ENCODE results near the gene SHB.

DNA sequence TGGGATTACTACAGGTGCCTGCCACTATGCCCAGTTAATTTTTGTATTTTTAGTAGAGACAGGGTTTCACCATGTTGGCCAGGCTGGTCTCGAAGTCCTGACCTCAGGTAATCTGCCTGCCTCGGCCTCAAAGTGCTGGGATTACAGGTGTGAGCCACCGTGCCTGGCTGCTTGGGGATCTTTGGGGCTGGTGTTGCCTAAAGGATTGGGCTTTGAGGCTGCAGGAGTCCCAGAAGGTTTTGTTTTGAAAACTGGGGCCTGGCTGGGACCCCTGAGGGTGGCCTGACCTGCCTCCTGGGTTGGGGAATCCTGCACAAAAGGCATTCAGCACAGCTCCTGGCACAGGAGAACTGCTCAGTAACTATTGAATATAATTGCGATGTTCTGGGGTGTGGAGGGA, 25.1 kb upstream of the SHB start:
- TF ChIP-seq, protein P1, sequence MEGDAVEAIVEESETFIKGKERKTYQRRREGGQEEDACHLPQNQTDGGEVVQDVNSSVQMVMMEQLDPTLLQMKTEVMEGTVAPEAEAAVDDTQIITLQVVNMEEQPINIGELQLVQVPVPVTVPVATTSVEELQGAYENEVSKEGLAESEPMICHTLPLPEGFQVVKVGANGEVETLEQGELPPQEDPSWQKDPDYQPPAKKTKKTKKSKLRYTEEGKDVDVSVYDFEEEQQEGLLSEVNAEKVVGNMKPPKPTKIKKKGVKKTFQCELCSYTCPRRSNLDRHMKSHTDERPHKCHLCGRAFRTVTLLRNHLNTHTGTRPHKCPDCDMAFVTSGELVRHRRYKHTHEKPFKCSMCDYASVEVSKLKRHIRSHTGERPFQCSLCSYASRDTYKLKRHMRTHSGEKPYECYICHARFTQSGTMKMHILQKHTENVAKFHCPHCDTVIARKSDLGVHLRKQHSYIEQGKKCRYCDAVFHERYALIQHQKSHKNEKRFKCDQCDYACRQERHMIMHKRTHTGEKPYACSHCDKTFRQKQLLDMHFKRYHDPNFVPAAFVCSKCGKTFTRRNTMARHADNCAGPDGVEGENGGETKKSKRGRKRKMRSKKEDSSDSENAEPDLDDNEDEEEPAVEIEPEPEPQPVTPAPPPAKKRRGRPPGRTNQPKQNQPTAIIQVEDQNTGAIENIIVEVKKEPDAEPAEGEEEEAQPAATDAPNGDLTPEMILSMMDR (IDR thresholded peaks at IDR 0.05) = no peak
- no peak for TF ChIP-seq POLR2A (IDR thresholded peaks at IDR 0.05)

Measured in lower leg skin (tissue), 3 donors.